Measurements from ENCODE around the gene GOLGA6L9. TPM values are rescaled to one million over a fixed set of nuclear protein-coding genes. Genes with fewer than 3 reads are reported as not detected.
"Not testable (repeated sequence)": the region's sequence is repeated elsewhere in the genome, so short reads cannot be mapped to it uniquely, and the experiment has no call there.

The GOLGA6L9 gene
- total RNA-seq, 1 experiment from 2014 or later = 4.1 TPM

- H3K4me3 Mint-ChIP-seq (ENCODE audit: unreplicated experiment) = no peak overlapping the region
- H3K4me1 Mint-ChIP-seq (ENCODE audit: insufficient read depth, unreplicated experiment) = no peaks in the 10 kb centered on the region
- no peak overlapping the region for H3K27ac Mint-ChIP-seq (ENCODE audit: low read depth, unreplicated experiment)
- no TSS peak for BruUV-seq (replicated peaks)
- H3K9me3 Mint-ChIP-seq (ENCODE audit: unreplicated experiment) = no peaks in the 10 kb centered on the region
- H3K36me3 Mint-ChIP-seq (ENCODE audit: insufficient read depth, unreplicated experiment) = no peaks in the 10 kb centered on the region
- no peak for DNase-seq (ENCODE audit: unreplicated experiment)
- intact Hi-C loops (cut with micrococcal nuclease) = no loop called here
- ChIA-PET CTCF (no interaction called here), POLR2A (no interaction called here)
- H3K27me3 Mint-ChIP-seq (ENCODE audit: insufficient read depth, unreplicated experiment) = no peaks in the 10 kb centered on the region
- no peak for TF ChIP-seq CTCF (IDR thresholded peaks at IDR 0.05; ENCODE audit: unreplicated experiment)
Observed at GRCh38 chr15:82397817-82398216, 31.8 kb upstream of the GOLGA6L9 start.

GRCh38 chr15:82398785-82399184, 30.8 kb upstream of the GOLGA6L9 start:
- intact Hi-C loops (cut with micrococcal nuclease) = no loop called here
- BruUV-seq (replicated peaks) = no TSS peak
- CTCF ChIA-PET = no interaction called here
- H3K27ac Mint-ChIP-seq (ENCODE audit: low read depth, unreplicated experiment) = no peak overlapping the region
- no peaks in the 10 kb centered on the region for H3K36me3 Mint-ChIP-seq (ENCODE audit: insufficient read depth, unreplicated experiment)
- no peak overlapping the region for H3K4me3 Mint-ChIP-seq (ENCODE audit: unreplicated experiment)
- no peak for DNase-seq (ENCODE audit: unreplicated experiment)
- POLR2A ChIA-PET = no interaction called here
- no peaks in the 10 kb centered on the region for H3K9me3 Mint-ChIP-seq (ENCODE audit: unreplicated experiment)
- H3K4me1 Mint-ChIP-seq (ENCODE audit: insufficient read depth, unreplicated experiment) = no peaks in the 10 kb centered on the region
- no peaks in the 10 kb centered on the region for H3K27me3 Mint-ChIP-seq (ENCODE audit: insufficient read depth, unreplicated experiment)
- no peak for TF ChIP-seq CTCF (IDR thresholded peaks at IDR 0.05; ENCODE audit: unreplicated experiment)

GRCh38 chr15:82399366-82400103, 30.1 kb upstream of the GOLGA6L9 start:
- H3K27ac Mint-ChIP-seq (ENCODE audit: low read depth, unreplicated experiment); H3K4me1 Mint-ChIP-seq (ENCODE audit: insufficient read depth, unreplicated experiment); intact Hi-C loops (cut with micrococcal nuclease); DNase-seq (ENCODE audit: unreplicated experiment); H3K36me3 Mint-ChIP-seq (ENCODE audit: insufficient read depth, unreplicated experiment); POLR2A ChIA-PET; H3K27me3 Mint-ChIP-seq (ENCODE audit: insufficient read depth, unreplicated experiment); H3K4me3 Mint-ChIP-seq (ENCODE audit: unreplicated experiment); BruUV-seq (replicated peaks); CTCF ChIA-PET; H3K9me3 Mint-ChIP-seq (ENCODE audit: unreplicated experiment): not testable (repeated sequence)

- H3K4me3 Mint-ChIP-seq (ENCODE audit: unreplicated experiment); H3K9me3 Mint-ChIP-seq (ENCODE audit: unreplicated experiment); intact Hi-C loops (cut with micrococcal nuclease); H3K27ac Mint-ChIP-seq (ENCODE audit: low read depth, unreplicated experiment); DNase-seq (ENCODE audit: unreplicated experiment); BruUV-seq (replicated peaks); H3K4me1 Mint-ChIP-seq (ENCODE audit: insufficient read depth, unreplicated experiment); POLR2A ChIA-PET; H3K27me3 Mint-ChIP-seq (ENCODE audit: insufficient read depth, unreplicated experiment); H3K36me3 Mint-ChIP-seq (ENCODE audit: insufficient read depth, unreplicated experiment): not testable (repeated sequence)
- CTCF ChIA-PET = interaction anchor here (0.6 to 0.9 kb wide), 2 partner anchors 132 to 138 kb away, joined by 3 to 4 read pairs; partner anchors contain the start of gene RPS17
Observed at GRCh38 chr15:82401918-82402317, 27.7 kb upstream of the GOLGA6L9 start.

GRCh38 chr15:82402341-82402740, 27.3 kb upstream of the GOLGA6L9 start:
- H3K9me3 Mint-ChIP-seq (ENCODE audit: unreplicated experiment); H3K27me3 Mint-ChIP-seq (ENCODE audit: insufficient read depth, unreplicated experiment); intact Hi-C loops (cut with micrococcal nuclease); H3K36me3 Mint-ChIP-seq (ENCODE audit: insufficient read depth, unreplicated experiment); H3K27ac Mint-ChIP-seq (ENCODE audit: low read depth, unreplicated experiment); POLR2A ChIA-PET; H3K4me1 Mint-ChIP-seq (ENCODE audit: insufficient read depth, unreplicated experiment); CTCF ChIA-PET; BruUV-seq (replicated peaks); H3K4me3 Mint-ChIP-seq (ENCODE audit: unreplicated experiment); DNase-seq (ENCODE audit: unreplicated experiment): not testable (repeated sequence)

GRCh38 chr15:82406211-82406610, 23.4 kb upstream of the GOLGA6L9 start:
- H3K4me3 Mint-ChIP-seq (ENCODE audit: unreplicated experiment); DNase-seq (ENCODE audit: unreplicated experiment); CTCF ChIA-PET; H3K9me3 Mint-ChIP-seq (ENCODE audit: unreplicated experiment); H3K4me1 Mint-ChIP-seq (ENCODE audit: insufficient read depth, unreplicated experiment); POLR2A ChIA-PET; H3K27ac Mint-ChIP-seq (ENCODE audit: low read depth, unreplicated experiment); H3K36me3 Mint-ChIP-seq (ENCODE audit: insufficient read depth, unreplicated experiment); H3K27me3 Mint-ChIP-seq (ENCODE audit: insufficient read depth, unreplicated experiment); BruUV-seq (replicated peaks); intact Hi-C loops (cut with micrococcal nuclease): not testable (repeated sequence)

- H3K36me3 Mint-ChIP-seq (ENCODE audit: insufficient read depth, unreplicated experiment); CTCF ChIA-PET; BruUV-seq (replicated peaks); H3K9me3 Mint-ChIP-seq (ENCODE audit: unreplicated experiment); H3K4me3 Mint-ChIP-seq (ENCODE audit: unreplicated experiment); H3K4me1 Mint-ChIP-seq (ENCODE audit: insufficient read depth, unreplicated experiment); POLR2A ChIA-PET; intact Hi-C loops (cut with micrococcal nuclease); H3K27ac Mint-ChIP-seq (ENCODE audit: low read depth, unreplicated experiment); DNase-seq (ENCODE audit: unreplicated experiment); H3K27me3 Mint-ChIP-seq (ENCODE audit: insufficient read depth, unreplicated experiment): not testable (repeated sequence)
Observed at GRCh38 chr15:82410306-82410705, 19.3 kb upstream of the GOLGA6L9 start.

GRCh38 chr15:82411595-82411994, 18.0 kb upstream of the GOLGA6L9 start:
- BruUV-seq (replicated peaks); POLR2A ChIA-PET; H3K4me1 Mint-ChIP-seq (ENCODE audit: insufficient read depth, unreplicated experiment); H3K9me3 Mint-ChIP-seq (ENCODE audit: unreplicated experiment); H3K27me3 Mint-ChIP-seq (ENCODE audit: insufficient read depth, unreplicated experiment); intact Hi-C loops (cut with micrococcal nuclease); DNase-seq (ENCODE audit: unreplicated experiment); H3K4me3 Mint-ChIP-seq (ENCODE audit: unreplicated experiment); H3K36me3 Mint-ChIP-seq (ENCODE audit: insufficient read depth, unreplicated experiment); H3K27ac Mint-ChIP-seq (ENCODE audit: low read depth, unreplicated experiment): not testable (repeated sequence)
- CTCF ChIA-PET = interaction anchor here (0.6 kb wide), 1 partner anchor 588 kb away, joined by 3 read pairs; no protein-coding TSS in a partner anchor
